ENCODE measurements around the gene CEBPZ. TPM values are rescaled to one million over a fixed set of nuclear protein-coding genes. Genes with fewer than 3 reads are reported as not detected.

The CEBPZ gene
- total RNA-seq, 1 donor from 2014 or later: 47.5 TPM

GRCh38 chr2:37181726-37182684, 49.4 kb downstream of the CEBPZ start:
- Mint-ChIP-seq H3K4me1 (ENCODE audit: low read depth, unreplicated experiment) (peaks cover 8% of the 10 kb centered on the region), H3K27me3 (ENCODE audit: low read depth, unreplicated experiment) (peaks cover 6% of the 10 kb centered on the region), H3K27ac (ENCODE audit: unreplicated experiment) (peak overlapping the region; percentile 16), H3K4me3 (ENCODE audit: unreplicated experiment) (no peak overlapping the region), H3K9me3 (ENCODE audit: unreplicated experiment) (peaks cover 1% of the 10 kb centered on the region), H3K36me3 (ENCODE audit: low read depth, unreplicated experiment) (no peaks in the 10 kb centered on the region)
- DNase-seq (ENCODE audit: low read depth): peak; percentile 92
- Histone ChIP-seq H3K9me3 (ENCODE audit: insufficient read depth, low read depth, low read length) (no peaks in the 10 kb centered on the region), H3K9ac (ENCODE audit: low read length) (no peak overlapping the region), H3K4me1 (ENCODE audit: insufficient read depth, low read length) (no peaks in the 10 kb centered on the region), H3K4me2 (ENCODE audit: low read length) (peak overlapping the region; percentile 25), H3K36me3 (ENCODE audit: insufficient read depth, low read length) (no peaks in the 10 kb centered on the region), H3K27me3 (ENCODE audit: insufficient read depth, low read length) (peaks cover 3% of the 10 kb centered on the region), H3K4me3 (ENCODE audit: insufficient read depth, low read depth, low read length) (no peak overlapping the region), H3K27ac (ENCODE audit: low read depth, low read length) (no peak overlapping the region), H4K20me1 (ENCODE audit: insufficient read depth, low read length) (no peaks in the 10 kb centered on the region), H3K79me2 (ENCODE audit: insufficient read depth, low read length) (no peaks in the 10 kb centered on the region), H2AFZ (ENCODE audit: low read depth, low read length) (no peak overlapping the region)
- TF ChIP-seq EZH2 (IDR thresholded peaks at IDR 0.05; ENCODE audit: insufficient read depth, low read length) (no peak), CTCF (IDR thresholded peaks at IDR 0.05; ENCODE audit: insufficient read depth, low read depth, low read length) (no peak)
- no peak for FAIRE-seq

- DNase-seq (ENCODE audit: low read depth): no peak
- Histone ChIP-seq H3K4me1 (ENCODE audit: insufficient read depth, low read length) (no peaks in the 10 kb centered on the region), H2AFZ (ENCODE audit: low read depth, low read length) (no peak overlapping the region), H3K27ac (ENCODE audit: low read depth, low read length) (no peak overlapping the region), H3K4me3 (ENCODE audit: insufficient read depth, low read depth, low read length) (no peak overlapping the region), H3K79me2 (ENCODE audit: insufficient read depth, low read length) (no peaks in the 10 kb centered on the region), H3K9ac (ENCODE audit: low read length) (no peak overlapping the region), H4K20me1 (ENCODE audit: insufficient read depth, low read length) (no peaks in the 10 kb centered on the region), H3K27me3 (ENCODE audit: insufficient read depth, low read length) (peaks cover 3% of the 10 kb centered on the region), H3K9me3 (ENCODE audit: insufficient read depth, low read depth, low read length) (no peaks in the 10 kb centered on the region), H3K36me3 (ENCODE audit: insufficient read depth, low read length) (no peaks in the 10 kb centered on the region), H3K4me2 (ENCODE audit: low read length) (no peak overlapping the region)
- FAIRE-seq: no peak
- Mint-ChIP-seq H3K27me3 (ENCODE audit: low read depth, unreplicated experiment) (no peaks in the 10 kb centered on the region), H3K4me3 (ENCODE audit: unreplicated experiment) (no peak overlapping the region), H3K4me1 (ENCODE audit: low read depth, unreplicated experiment) (peaks cover 8% of the 10 kb centered on the region), H3K36me3 (ENCODE audit: low read depth, unreplicated experiment) (no peaks in the 10 kb centered on the region), H3K27ac (ENCODE audit: unreplicated experiment) (no peak overlapping the region), H3K9me3 (ENCODE audit: unreplicated experiment) (peaks cover 1% of the 10 kb centered on the region)
- TF ChIP-seq CTCF (IDR thresholded peaks at IDR 0.05; ENCODE audit: insufficient read depth, low read depth, low read length) (no peak), EZH2 (IDR thresholded peaks at IDR 0.05; ENCODE audit: insufficient read depth, low read length) (no peak)
These were observed 50.8 kb downstream of the CEBPZ start for GRCh38 chr2:37180640-37181039.
